ENCODE results near the gene AFF3.

Gene AFF3

GRCh38 chr2:99651930-99652670, 490.3 kb downstream of the AFF3 start:
- DNase-seq (ENCODE audit: low spot score) (peak; percentile 64), FAIRE-seq (no peak)

GRCh38 chr2:99648906-99649789, 493.2 kb downstream of the AFF3 start:
- FAIRE-seq, result no peak
- DNase-seq (ENCODE audit: low spot score), result no peak

GRCh38 chr2:99648178-99648844, 494.1 kb downstream of the AFF3 start:
- DNase-seq (ENCODE audit: low spot score), result no peak
- no peak for FAIRE-seq

GRCh38 chr2:99645960-99646359, 496.4 kb downstream of the AFF3 start:
- no peak for FAIRE-seq
- DNase-seq (ENCODE audit: low spot score), result no peak

- FAIRE-seq, result no peak
Observed at GRCh38 chr2:99644419-99644787, 498.0 kb downstream of the AFF3 start.

GRCh38 chr2:99643787-99644418, 498.5 kb downstream of the AFF3 start:
- FAIRE-seq, result no peak
- no peak for DNase-seq (ENCODE audit: low spot score)

More at GRCh38 chr2:99644419-99644787, 498.0 kb downstream of the AFF3 start:
- no peak for DNase-seq (ENCODE audit: low spot score)

DNA sequence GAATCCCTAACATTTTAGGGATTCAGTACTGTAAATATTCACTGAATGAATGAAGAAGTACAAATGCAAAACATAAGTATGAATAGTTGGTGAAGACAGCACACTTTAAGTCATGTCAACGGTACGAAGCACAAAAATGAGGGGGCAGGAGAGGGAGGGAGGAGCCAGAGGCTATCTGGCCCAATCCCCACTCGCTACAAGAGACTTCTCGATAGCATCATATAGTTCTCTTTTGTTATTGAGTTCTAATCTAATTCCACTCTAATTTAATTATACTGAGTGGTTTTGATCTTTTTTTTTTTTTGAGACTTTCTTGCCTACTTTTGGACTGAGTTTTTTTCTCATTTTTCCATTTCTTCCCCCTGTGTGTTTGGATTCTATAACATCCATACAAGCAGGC, 500.4 kb downstream of the AFF3 start:
- FAIRE-seq (no peak), DNase-seq (ENCODE audit: low spot score) (no peak)

GRCh38 chr2:99640635-99641151, 501.7 kb downstream of the AFF3 start:
- DNase-seq (ENCODE audit: low spot score) (no peak), FAIRE-seq (no peak)

- no peak for DNase-seq (ENCODE audit: low spot score)
- no peak for FAIRE-seq
Observed at GRCh38 chr2:99638791-99639190, 503.6 kb downstream of the AFF3 start.

DNA sequence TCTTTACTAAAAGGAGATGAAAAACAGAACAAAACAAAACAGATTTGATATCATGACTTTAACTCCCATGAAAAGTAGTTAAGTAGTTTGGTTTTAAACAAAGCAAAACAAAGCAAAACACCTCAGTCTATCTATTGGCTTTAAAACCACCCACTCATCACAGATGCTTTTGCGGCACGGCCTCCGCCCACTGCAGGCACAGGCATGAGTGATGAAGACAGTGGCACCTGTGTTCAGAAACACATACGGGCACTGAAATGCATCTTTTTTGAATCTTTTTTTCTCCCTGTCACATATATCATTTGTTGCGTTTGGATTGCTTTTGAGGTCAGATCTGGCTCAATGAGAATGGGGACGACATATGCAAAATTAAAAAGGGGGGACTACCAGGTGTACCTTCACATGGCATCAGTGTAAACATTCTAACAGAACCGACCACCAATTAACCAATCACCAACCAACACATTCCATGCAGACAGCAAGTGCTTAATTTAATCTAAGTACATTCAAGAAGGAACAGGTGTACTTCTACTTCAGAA, 505.2 kb downstream of the AFF3 start:
- FAIRE-seq, result no peak
- DNase-seq (ENCODE audit: low spot score), result no peak

- DNase-seq (ENCODE audit: low spot score) (no peak), FAIRE-seq (no peak)
Observed at GRCh38 chr2:99636144-99637034, 506.0 kb downstream of the AFF3 start.

- no peak for FAIRE-seq
- no peak for DNase-seq (ENCODE audit: low spot score)
Observed at GRCh38 chr2:99635710-99636109, 506.7 kb downstream of the AFF3 start.

GRCh38 chr2:99634234-99634633, 508.2 kb downstream of the AFF3 start:
- DNase-seq (ENCODE audit: low spot score) (no peak), FAIRE-seq (no peak)

DNA sequence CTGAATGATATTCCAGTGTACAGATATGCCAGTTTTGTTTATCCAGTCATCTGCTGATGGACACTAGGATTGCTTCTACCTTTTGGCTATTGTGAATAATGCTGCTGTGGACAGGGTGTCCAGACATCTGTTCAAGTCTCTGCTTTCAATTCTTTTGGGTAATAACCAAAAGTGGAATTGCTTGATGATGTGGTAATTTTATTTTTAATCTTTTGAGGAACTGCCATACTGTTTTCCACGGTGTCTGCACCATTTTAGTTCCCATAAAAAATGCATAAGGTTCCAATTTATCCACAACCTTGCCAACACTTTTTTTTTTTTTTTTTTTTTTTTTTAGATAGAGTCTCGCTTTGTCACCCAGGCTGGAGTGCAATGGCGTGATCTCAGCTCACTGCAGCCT, 510.7 kb downstream of the AFF3 start:
- DNase-seq (ENCODE audit: low spot score) (no peak), FAIRE-seq (no peak)

DNA sequence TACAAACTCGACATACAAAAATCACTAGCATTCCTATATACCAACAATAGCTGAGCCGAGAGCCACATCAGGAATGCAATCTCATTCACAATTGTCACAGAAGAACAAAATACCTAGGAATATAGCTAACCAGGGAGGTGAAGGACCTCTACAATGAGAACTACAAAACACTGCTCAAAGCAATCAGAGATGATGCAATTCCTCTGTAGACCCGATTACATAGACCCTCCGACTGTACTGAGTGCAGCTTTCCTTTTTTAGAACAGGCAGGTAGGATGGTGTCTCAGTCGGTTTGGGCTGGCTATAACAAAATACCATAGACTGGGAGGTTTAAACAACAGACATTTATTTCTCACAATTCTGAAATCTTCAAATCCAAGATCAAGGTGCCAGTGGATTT, 513.1 kb downstream of the AFF3 start:
- DNase-seq (ENCODE audit: low spot score), result no peak
- FAIRE-seq, result no peak

DNA sequence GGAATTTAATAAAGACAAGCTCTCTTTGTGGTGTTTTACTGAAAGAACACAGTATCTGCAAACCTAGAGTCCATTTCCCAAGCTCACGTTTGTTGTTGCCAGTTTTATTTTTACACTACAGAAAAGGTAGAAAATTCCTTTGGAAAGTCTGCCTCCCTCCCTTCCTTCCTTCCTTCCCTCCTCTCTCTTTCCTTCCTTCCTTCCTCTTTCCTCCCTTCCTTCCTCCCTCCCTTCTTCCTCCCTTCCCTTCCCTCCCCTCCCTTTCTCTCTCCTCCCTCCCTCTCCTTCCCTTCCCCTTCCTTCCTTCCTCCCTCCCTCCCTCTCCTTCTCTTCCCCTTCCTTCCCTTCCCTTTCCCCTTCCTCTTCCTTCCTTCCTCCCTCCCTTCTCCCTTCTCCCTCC, 516.2 kb downstream of the AFF3 start:
- FAIRE-seq (no peak), DNase-seq (ENCODE audit: low spot score) (no peak)

GRCh38 chr2:99624677-99625076, 517.7 kb downstream of the AFF3 start:
- no peak for DNase-seq (ENCODE audit: low spot score)
- FAIRE-seq, result no peak

GRCh38 chr2:99623613-99624012, 518.8 kb downstream of the AFF3 start:
- DNase-seq (ENCODE audit: low spot score) (no peak), FAIRE-seq (no peak)

DNA sequence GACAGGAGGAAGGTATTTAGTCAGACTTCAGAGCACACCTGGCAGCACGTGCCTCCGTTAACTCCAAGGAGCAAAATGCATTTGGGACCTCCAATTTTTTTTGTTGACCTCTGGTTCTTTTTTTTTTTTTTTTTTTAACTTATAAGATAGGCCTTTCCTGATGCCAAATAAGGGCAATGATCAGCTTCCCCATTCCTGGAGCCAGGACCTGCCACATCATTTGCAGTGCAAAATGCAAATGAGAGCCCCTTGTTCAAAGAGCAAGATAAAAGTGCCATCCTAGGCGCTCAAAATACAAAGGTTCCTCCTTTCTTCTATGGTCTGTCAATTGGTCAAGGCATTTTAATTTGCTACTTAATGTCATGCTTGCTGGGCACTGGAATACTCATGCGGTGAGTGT, 519.4 kb downstream of the AFF3 start:
- DNase-seq (ENCODE audit: low spot score), result no peak
- FAIRE-seq, result no peak

DNA sequence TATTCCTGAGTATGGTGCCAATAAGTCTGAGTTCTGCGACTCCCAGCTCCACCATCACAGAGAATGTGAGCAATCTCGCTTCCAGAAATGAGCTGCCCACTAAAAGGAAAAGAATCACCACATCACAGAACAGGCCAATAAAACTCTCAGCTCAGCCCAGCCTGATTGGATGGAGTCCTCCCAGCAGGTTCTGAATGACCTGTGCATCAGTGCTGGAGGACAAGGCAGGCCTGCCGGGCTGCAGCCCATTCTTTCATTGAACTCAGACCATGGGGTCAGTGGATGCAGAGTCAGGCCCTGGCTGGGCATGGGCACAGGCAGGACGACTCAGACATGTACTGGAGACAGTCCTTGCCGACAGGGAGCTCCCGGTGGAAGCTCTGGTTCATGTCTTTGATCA, 519.9 kb downstream of the AFF3 start:
- no peak for DNase-seq (ENCODE audit: low spot score)
- no peak for FAIRE-seq
